ENCODE data around the gene OSBPL9.

The OSBPL9 gene

GRCh38 chr1:51745304-51745570, 128.3 kb downstream of the OSBPL9 start:
- Histone ChIP-seq H3K4me3 (replicated peaks; ENCODE audit: low read depth, low read length) (no peak overlapping the region), H3K27me3 (replicated peaks; ENCODE audit: control insufficient read depth, insufficient read depth, low read length) (no peaks in the 10 kb centered on the region), H3K36me3 (ENCODE audit: control insufficient read depth, insufficient read depth, low read length) (peaks cover 2% of the 10 kb centered on the region)
- no peak for DNase-seq (ENCODE audit: extremely low read depth, insufficient read length)
- TF ChIP-seq CTCF (IDR thresholded peaks at IDR 0.05; ENCODE audit: insufficient read depth, low read length, poor library complexity, severe bottlenecking): no peak

GRCh38 chr1:51749151-51749550, 132.3 kb downstream of the OSBPL9 start:
- TF ChIP-seq CTCF (IDR thresholded peaks at IDR 0.05; ENCODE audit: insufficient read depth, low read length, poor library complexity, severe bottlenecking): no peak
- peaks cover 10% of the 10 kb centered on the region for H3K36me3 ChIP-seq (ENCODE audit: control insufficient read depth, insufficient read depth, low read length)
- DNase-seq (ENCODE audit: extremely low read depth, insufficient read length): no peak

GRCh38 chr1:51750218-51750617, 133.3 kb downstream of the OSBPL9 start:
- no peak for TF ChIP-seq CTCF (IDR thresholded peaks at IDR 0.05; ENCODE audit: insufficient read depth, low read length, poor library complexity, severe bottlenecking)
- DNase-seq (ENCODE audit: extremely low read depth, insufficient read length): no peak
- peaks cover 10% of the 10 kb centered on the region for H3K36me3 ChIP-seq (ENCODE audit: control insufficient read depth, insufficient read depth, low read length)
- H3K4me3 ChIP-seq (replicated peaks; ENCODE audit: low read depth, low read length): no peak overlapping the region
- no peaks in the 10 kb centered on the region for H3K27me3 ChIP-seq (replicated peaks; ENCODE audit: control insufficient read depth, insufficient read depth, low read length)

More at GRCh38 chr1:51749151-51749550, 132.3 kb downstream of the OSBPL9 start:
- no peaks in the 10 kb centered on the region for H3K27me3 ChIP-seq (replicated peaks; ENCODE audit: control insufficient read depth, insufficient read depth, low read length)
- no peak overlapping the region for H3K4me3 ChIP-seq (replicated peaks; ENCODE audit: low read depth, low read length)

GRCh38 chr1:51750729-51751128, 133.8 kb downstream of the OSBPL9 start:
- Histone ChIP-seq H3K27me3 (replicated peaks; ENCODE audit: control insufficient read depth, insufficient read depth, low read length) (no peaks in the 10 kb centered on the region), H3K4me3 (replicated peaks; ENCODE audit: low read depth, low read length) (no peak overlapping the region), H3K36me3 (ENCODE audit: control insufficient read depth, insufficient read depth, low read length) (peaks cover 13% of the 10 kb centered on the region)
- TF ChIP-seq CTCF (IDR thresholded peaks at IDR 0.05; ENCODE audit: insufficient read depth, low read length, poor library complexity, severe bottlenecking): no peak
- no peak for DNase-seq (ENCODE audit: extremely low read depth, insufficient read length)

- Histone ChIP-seq H3K27me3 (replicated peaks; ENCODE audit: control insufficient read depth, insufficient read depth, low read length) (no peaks in the 10 kb centered on the region), H3K36me3 (ENCODE audit: control insufficient read depth, insufficient read depth, low read length) (peaks cover 13% of the 10 kb centered on the region), H3K4me3 (replicated peaks; ENCODE audit: low read depth, low read length) (no peak overlapping the region)
- DNase-seq (ENCODE audit: extremely low read depth, insufficient read length): no peak
- TF ChIP-seq CTCF (IDR thresholded peaks at IDR 0.05; ENCODE audit: insufficient read depth, low read length, poor library complexity, severe bottlenecking): no peak
These were observed 135.4 kb downstream of the OSBPL9 start for GRCh38 chr1:51752073-51752948.
